Measurements from ENCODE around the gene ASTN2.

DNA sequence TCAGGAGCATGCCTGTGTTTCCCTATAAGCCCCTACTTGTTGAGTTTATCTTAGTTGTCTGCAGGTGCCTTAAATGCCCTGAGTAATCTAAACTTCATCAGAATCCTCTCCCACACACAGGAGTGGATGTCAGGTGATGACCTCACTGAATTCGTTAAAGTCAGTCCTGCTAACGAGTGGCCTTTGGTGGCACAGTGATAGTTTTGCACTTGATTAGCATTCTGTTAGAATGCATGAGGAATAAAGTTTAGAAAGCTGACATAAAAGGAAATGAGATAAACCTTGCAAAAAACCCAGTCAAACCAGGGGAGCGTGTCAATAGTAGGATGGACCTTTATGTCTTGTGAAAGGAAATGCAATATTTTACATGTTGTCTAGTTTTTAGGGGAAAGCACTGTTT lies 723.2 kb downstream of the ASTN2 start:
- TF ChIP-seq, protein P1, sequence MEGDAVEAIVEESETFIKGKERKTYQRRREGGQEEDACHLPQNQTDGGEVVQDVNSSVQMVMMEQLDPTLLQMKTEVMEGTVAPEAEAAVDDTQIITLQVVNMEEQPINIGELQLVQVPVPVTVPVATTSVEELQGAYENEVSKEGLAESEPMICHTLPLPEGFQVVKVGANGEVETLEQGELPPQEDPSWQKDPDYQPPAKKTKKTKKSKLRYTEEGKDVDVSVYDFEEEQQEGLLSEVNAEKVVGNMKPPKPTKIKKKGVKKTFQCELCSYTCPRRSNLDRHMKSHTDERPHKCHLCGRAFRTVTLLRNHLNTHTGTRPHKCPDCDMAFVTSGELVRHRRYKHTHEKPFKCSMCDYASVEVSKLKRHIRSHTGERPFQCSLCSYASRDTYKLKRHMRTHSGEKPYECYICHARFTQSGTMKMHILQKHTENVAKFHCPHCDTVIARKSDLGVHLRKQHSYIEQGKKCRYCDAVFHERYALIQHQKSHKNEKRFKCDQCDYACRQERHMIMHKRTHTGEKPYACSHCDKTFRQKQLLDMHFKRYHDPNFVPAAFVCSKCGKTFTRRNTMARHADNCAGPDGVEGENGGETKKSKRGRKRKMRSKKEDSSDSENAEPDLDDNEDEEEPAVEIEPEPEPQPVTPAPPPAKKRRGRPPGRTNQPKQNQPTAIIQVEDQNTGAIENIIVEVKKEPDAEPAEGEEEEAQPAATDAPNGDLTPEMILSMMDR (IDR thresholded peaks at IDR 0.05; ENCODE audit: low read depth, low read length, missing input control) = no peak
- TF ChIP-seq, protein P2, sequence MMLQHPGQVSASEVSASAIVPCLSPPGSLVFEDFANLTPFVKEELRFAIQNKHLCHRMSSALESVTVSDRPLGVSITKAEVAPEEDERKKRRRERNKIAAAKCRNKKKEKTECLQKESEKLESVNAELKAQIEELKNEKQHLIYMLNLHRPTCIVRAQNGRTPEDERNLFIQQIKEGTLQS (IDR thresholded peaks at IDR 0.05) = no peak
- no peak for TF ChIP-seq TAF1 (conservative IDR thresholded peaks at IDR 0.05)
- TF ChIP-seq, protein P3, sequence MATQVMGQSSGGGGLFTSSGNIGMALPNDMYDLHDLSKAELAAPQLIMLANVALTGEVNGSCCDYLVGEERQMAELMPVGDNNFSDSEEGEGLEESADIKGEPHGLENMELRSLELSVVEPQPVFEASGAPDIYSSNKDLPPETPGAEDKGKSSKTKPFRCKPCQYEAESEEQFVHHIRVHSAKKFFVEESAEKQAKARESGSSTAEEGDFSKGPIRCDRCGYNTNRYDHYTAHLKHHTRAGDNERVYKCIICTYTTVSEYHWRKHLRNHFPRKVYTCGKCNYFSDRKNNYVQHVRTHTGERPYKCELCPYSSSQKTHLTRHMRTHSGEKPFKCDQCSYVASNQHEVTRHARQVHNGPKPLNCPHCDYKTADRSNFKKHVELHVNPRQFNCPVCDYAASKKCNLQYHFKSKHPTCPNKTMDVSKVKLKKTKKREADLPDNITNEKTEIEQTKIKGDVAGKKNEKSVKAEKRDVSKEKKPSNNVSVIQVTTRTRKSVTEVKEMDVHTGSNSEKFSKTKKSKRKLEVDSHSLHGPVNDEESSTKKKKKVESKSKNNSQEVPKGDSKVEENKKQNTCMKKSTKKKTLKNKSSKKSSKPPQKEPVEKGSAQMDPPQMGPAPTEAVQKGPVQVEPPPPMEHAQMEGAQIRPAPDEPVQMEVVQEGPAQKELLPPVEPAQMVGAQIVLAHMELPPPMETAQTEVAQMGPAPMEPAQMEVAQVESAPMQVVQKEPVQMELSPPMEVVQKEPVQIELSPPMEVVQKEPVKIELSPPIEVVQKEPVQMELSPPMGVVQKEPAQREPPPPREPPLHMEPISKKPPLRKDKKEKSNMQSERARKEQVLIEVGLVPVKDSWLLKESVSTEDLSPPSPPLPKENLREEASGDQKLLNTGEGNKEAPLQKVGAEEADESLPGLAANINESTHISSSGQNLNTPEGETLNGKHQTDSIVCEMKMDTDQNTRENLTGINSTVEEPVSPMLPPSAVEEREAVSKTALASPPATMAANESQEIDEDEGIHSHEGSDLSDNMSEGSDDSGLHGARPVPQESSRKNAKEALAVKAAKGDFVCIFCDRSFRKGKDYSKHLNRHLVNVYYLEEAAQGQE (IDR thresholded peaks at IDR 0.05) = no peak
- no peak for TF ChIP-seq YY1 (IDR thresholded peaks at IDR 0.05)
- TF ChIP-seq RXRA (IDR thresholded peaks at IDR 0.05) = no peak
- TF ChIP-seq NR2F2 (IDR thresholded peaks at IDR 0.05) = no peak
- no peak for TF ChIP-seq RAD21 (IDR thresholded peaks at IDR 0.05)

All from liver (tissue), 3 donors.